ENCODE measurements around the gene RSRP1. TPM values are rescaled to one million over a fixed set of nuclear protein-coding genes. Genes with fewer than 3 reads are reported as not detected.

Gene RSRP1
- total and polyA plus RNA-seq, 2 of the 13 experiments (the other 11 are each of a cell fraction or from before 2014, with no cell fraction given): 43.9 to 52.8 TPM

- TF ChIP-seq ZBTB49 (CRISPR knock-in tag; IDR thresholded peaks at IDR 0.05; ENCODE audit: borderline replicate concordance) (no peak), STAT5B (CRISPR knock-in tag; IDR thresholded peaks at IDR 0.05) (no peak), RNF2 (conservative IDR thresholded peaks at IDR 0.05; ENCODE audit: low read depth) (no peak), ZNF24 (IDR thresholded peaks at IDR 0.05) (no peak), RBM39 (IDR thresholded peaks at IDR 0.05; ENCODE audit: low read depth, low read length, poor library complexity, severe bottlenecking) (no peak), ZSCAN25 (CRISPR knock-in tag; IDR thresholded peaks at IDR 0.05) (no peak), ZFP82 (CRISPR knock-in tag; IDR thresholded peaks at IDR 0.05; ENCODE audit: borderline replicate concordance) (no peak), MXD4 (CRISPR knock-in tag; IDR thresholded peaks at IDR 0.05) (no peak), ZBTB20 (CRISPR knock-in tag; IDR thresholded peaks at IDR 0.05; ENCODE audit: borderline replicate concordance, low read depth) (no peak), ZNF562 (CRISPR knock-in tag; IDR thresholded peaks at IDR 0.05; ENCODE audit: borderline replicate concordance) (no peak), ZNF121 (CRISPR knock-in tag; IDR thresholded peaks at IDR 0.05) (no peak), TP53 (CRISPR knock-in tag; conservative IDR thresholded peaks at IDR 0.05) (no peak), RARA (CRISPR knock-in tag; IDR thresholded peaks at IDR 0.05) (no peak), ZNF234 (CRISPR knock-in tag; conservative IDR thresholded peaks at IDR 0.05) (no peak), ZNF143 (CRISPR knock-in tag; IDR thresholded peaks at IDR 0.05) (no peak), MAFF (IDR thresholded peaks at IDR 0.05; ENCODE audit: low read depth, low read length) (no peak), ZNF747 (CRISPR knock-in tag; IDR thresholded peaks at IDR 0.05; ENCODE audit: borderline replicate concordance) (no peak), ZNF460 (CRISPR knock-in tag; IDR thresholded peaks at IDR 0.05; ENCODE audit: borderline replicate concordance) (no peak), TEAD3 (CRISPR knock-in tag; optimal IDR thresholded peaks at IDR 0.05; ENCODE audit: borderline replicate concordance) (peak; percentile 29), MBD4 (IDR thresholded peaks at IDR 0.05; ENCODE audit: borderline replicate concordance, low read length) (no peak), ZNF430 (CRISPR knock-in tag; IDR thresholded peaks at IDR 0.05) (no peak), ZNF530 (CRISPR knock-in tag; IDR thresholded peaks at IDR 0.05; ENCODE audit: low read depth) (no peak), ZFP91 (CRISPR knock-in tag; IDR thresholded peaks at IDR 0.05; ENCODE audit: borderline replicate concordance) (peak; percentile 27; the same call in 1 of the 2 replicates), TEAD2 (CRISPR knock-in tag; IDR thresholded peaks at IDR 0.05) (no peak)
- TF ChIP-seq, protein P1, sequence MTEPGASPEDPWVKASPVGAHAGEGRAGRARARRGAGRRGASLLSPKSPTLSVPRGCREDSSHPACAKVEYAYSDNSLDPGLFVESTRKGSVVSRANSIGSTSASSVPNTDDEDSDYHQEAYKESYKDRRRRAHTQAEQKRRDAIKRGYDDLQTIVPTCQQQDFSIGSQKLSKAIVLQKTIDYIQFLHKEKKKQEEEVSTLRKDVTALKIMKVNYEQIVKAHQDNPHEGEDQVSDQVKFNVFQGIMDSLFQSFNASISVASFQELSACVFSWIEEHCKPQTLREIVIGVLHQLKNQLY (CRISPR knock-in tag; IDR thresholded peaks at IDR 0.05): no peak
- TF ChIP-seq, protein P2, sequence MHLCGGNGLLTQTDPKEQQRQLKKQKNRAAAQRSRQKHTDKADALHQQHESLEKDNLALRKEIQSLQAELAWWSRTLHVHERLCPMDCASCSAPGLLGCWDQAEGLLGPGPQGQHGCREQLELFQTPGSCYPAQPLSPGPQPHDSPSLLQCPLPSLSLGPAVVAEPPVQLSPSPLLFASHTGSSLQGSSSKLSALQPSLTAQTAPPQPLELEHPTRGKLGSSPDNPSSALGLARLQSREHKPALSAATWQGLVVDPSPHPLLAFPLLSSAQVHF (CRISPR knock-in tag; IDR thresholded peaks at IDR 0.05): no peak
Measured at GRCh38 chr1:25198663-25199252, 48.5 kb downstream of the RSRP1 start (continued).
